GM23338 (cell line): ENCODE results near the gene RALGPS1.

Experiments used
- CREB1 ChIP-seq: fragments of 250-450 bp; sonication (Bioruptor Pico); IDR thresholded peaks from 2 replicates; pipeline ENCODE4 v1.5.0; 2020; ENCODE audit warnings: low read depth, mild to moderate bottlenecking, moderate library complexity
- EZH2 ChIP-seq: fragments of 200-600 bp; sonication (generic); IDR thresholded peaks from one replicate; pipeline ENCODE4 v1.8.0; 2017; ENCODE audit warnings: antibody characterized with exemption, mild to moderate bottlenecking, low read depth; ENCODE audit not compliant: unreplicated experiment
- EZH2phosphoT487 ChIP-seq: fragments of 200-600 bp; sonication (generic); IDR thresholded peaks from one replicate; pipeline ENCODE4 v1.8.1; 2018; ENCODE audit warnings: antibody characterized with exemption; ENCODE audit not compliant: unreplicated experiment
- JUNB ChIP-seq: IDR thresholded peaks from one replicate; pipeline ENCODE4 v1.6.1; 2016; ENCODE audit warnings: antibody characterized with exemption; ENCODE audit not compliant: unreplicated experiment
- NANOG ChIP-seq: IDR thresholded peaks from 2 replicates; pipeline ENCODE4 v1.6.1; 2016; ENCODE audit warnings: antibody characterized with exemption, borderline replicate concordance
- POLR2AphosphoS5 ChIP-seq: IDR thresholded peaks from 2 replicates; pipeline ENCODE4 v1.6.1; 2016; ENCODE audit warnings: antibody characterized with exemption, low read depth
- STAT1 ChIP-seq: IDR thresholded peaks from one replicate; pipeline ENCODE4 v1.6.1; 2016; ENCODE audit warnings: antibody characterized with exemption; ENCODE audit not compliant: unreplicated experiment
- TF ChIP-seq, protein P1 (sequence below): IDR thresholded peaks from one replicate; pipeline ENCODE4 v1.6.1; 2018; ENCODE audit warnings: antibody characterized with exemption; ENCODE audit not compliant: unreplicated experiment
- TF ChIP-seq, protein P2 (sequence below), 2 experiments: fragments of 200-600 bp in 1 of 2; sonication (generic) in 1 of 2; conservative IDR thresholded peaks; 2 replicates each; pipeline versions ENCODE4 v1.5.1 to v1.6.1; 2016 to 2017; ENCODE audit warnings: antibody characterized with exemption in 2 of 2, low read depth in 2 of 2, mild to moderate bottlenecking in 2 of 2, moderate library complexity in 1 of 2
- TF ChIP-seq, protein P3 (sequence below): fragments of 250-450 bp; sonication (Bioruptor Pico); IDR thresholded peaks from 2 replicates; pipeline ENCODE4 v1.5.0; 2020; ENCODE audit warnings: mild to moderate bottlenecking, moderate library complexity

DNA sequence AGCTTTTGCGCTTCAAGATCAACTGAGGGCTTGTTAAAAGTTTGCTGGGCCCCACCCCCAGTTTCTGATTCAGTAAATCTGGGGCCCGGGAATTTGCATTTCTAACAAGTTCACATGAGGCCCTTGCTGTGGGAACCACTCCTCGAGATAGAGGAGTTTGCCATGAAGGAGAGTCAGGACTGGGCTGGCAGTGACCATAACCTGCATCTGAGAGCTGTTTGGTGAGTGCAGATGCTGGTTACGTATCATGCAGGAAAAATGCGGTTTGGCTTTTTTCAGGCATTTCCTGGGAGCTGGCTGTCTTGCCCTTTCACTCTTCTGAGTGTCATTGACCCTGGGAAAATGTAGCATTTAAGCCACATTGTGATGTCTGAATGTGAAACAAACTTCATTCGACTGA, 217.3 kb downstream of the RALGPS1 start:
- TF ChIP-seq, protein P1, sequence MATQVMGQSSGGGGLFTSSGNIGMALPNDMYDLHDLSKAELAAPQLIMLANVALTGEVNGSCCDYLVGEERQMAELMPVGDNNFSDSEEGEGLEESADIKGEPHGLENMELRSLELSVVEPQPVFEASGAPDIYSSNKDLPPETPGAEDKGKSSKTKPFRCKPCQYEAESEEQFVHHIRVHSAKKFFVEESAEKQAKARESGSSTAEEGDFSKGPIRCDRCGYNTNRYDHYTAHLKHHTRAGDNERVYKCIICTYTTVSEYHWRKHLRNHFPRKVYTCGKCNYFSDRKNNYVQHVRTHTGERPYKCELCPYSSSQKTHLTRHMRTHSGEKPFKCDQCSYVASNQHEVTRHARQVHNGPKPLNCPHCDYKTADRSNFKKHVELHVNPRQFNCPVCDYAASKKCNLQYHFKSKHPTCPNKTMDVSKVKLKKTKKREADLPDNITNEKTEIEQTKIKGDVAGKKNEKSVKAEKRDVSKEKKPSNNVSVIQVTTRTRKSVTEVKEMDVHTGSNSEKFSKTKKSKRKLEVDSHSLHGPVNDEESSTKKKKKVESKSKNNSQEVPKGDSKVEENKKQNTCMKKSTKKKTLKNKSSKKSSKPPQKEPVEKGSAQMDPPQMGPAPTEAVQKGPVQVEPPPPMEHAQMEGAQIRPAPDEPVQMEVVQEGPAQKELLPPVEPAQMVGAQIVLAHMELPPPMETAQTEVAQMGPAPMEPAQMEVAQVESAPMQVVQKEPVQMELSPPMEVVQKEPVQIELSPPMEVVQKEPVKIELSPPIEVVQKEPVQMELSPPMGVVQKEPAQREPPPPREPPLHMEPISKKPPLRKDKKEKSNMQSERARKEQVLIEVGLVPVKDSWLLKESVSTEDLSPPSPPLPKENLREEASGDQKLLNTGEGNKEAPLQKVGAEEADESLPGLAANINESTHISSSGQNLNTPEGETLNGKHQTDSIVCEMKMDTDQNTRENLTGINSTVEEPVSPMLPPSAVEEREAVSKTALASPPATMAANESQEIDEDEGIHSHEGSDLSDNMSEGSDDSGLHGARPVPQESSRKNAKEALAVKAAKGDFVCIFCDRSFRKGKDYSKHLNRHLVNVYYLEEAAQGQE = no peak
- no peak for TF ChIP-seq NANOG
- TF ChIP-seq, protein P2, sequence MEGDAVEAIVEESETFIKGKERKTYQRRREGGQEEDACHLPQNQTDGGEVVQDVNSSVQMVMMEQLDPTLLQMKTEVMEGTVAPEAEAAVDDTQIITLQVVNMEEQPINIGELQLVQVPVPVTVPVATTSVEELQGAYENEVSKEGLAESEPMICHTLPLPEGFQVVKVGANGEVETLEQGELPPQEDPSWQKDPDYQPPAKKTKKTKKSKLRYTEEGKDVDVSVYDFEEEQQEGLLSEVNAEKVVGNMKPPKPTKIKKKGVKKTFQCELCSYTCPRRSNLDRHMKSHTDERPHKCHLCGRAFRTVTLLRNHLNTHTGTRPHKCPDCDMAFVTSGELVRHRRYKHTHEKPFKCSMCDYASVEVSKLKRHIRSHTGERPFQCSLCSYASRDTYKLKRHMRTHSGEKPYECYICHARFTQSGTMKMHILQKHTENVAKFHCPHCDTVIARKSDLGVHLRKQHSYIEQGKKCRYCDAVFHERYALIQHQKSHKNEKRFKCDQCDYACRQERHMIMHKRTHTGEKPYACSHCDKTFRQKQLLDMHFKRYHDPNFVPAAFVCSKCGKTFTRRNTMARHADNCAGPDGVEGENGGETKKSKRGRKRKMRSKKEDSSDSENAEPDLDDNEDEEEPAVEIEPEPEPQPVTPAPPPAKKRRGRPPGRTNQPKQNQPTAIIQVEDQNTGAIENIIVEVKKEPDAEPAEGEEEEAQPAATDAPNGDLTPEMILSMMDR (conservative IDR thresholded peaks at IDR 0.05; ENCODE audit: low read depth in 2 of 2) = no peak
- no peak for TF ChIP-seq EZH2phosphoT487
- TF ChIP-seq EZH2 = no peak
- no peak for TF ChIP-seq CREB1 (CRISPR knock-in tag)
- no peak for TF ChIP-seq POLR2AphosphoS5
- no peak for TF ChIP-seq JUNB
- no peak for TF ChIP-seq STAT1
- TF ChIP-seq, protein P3, sequence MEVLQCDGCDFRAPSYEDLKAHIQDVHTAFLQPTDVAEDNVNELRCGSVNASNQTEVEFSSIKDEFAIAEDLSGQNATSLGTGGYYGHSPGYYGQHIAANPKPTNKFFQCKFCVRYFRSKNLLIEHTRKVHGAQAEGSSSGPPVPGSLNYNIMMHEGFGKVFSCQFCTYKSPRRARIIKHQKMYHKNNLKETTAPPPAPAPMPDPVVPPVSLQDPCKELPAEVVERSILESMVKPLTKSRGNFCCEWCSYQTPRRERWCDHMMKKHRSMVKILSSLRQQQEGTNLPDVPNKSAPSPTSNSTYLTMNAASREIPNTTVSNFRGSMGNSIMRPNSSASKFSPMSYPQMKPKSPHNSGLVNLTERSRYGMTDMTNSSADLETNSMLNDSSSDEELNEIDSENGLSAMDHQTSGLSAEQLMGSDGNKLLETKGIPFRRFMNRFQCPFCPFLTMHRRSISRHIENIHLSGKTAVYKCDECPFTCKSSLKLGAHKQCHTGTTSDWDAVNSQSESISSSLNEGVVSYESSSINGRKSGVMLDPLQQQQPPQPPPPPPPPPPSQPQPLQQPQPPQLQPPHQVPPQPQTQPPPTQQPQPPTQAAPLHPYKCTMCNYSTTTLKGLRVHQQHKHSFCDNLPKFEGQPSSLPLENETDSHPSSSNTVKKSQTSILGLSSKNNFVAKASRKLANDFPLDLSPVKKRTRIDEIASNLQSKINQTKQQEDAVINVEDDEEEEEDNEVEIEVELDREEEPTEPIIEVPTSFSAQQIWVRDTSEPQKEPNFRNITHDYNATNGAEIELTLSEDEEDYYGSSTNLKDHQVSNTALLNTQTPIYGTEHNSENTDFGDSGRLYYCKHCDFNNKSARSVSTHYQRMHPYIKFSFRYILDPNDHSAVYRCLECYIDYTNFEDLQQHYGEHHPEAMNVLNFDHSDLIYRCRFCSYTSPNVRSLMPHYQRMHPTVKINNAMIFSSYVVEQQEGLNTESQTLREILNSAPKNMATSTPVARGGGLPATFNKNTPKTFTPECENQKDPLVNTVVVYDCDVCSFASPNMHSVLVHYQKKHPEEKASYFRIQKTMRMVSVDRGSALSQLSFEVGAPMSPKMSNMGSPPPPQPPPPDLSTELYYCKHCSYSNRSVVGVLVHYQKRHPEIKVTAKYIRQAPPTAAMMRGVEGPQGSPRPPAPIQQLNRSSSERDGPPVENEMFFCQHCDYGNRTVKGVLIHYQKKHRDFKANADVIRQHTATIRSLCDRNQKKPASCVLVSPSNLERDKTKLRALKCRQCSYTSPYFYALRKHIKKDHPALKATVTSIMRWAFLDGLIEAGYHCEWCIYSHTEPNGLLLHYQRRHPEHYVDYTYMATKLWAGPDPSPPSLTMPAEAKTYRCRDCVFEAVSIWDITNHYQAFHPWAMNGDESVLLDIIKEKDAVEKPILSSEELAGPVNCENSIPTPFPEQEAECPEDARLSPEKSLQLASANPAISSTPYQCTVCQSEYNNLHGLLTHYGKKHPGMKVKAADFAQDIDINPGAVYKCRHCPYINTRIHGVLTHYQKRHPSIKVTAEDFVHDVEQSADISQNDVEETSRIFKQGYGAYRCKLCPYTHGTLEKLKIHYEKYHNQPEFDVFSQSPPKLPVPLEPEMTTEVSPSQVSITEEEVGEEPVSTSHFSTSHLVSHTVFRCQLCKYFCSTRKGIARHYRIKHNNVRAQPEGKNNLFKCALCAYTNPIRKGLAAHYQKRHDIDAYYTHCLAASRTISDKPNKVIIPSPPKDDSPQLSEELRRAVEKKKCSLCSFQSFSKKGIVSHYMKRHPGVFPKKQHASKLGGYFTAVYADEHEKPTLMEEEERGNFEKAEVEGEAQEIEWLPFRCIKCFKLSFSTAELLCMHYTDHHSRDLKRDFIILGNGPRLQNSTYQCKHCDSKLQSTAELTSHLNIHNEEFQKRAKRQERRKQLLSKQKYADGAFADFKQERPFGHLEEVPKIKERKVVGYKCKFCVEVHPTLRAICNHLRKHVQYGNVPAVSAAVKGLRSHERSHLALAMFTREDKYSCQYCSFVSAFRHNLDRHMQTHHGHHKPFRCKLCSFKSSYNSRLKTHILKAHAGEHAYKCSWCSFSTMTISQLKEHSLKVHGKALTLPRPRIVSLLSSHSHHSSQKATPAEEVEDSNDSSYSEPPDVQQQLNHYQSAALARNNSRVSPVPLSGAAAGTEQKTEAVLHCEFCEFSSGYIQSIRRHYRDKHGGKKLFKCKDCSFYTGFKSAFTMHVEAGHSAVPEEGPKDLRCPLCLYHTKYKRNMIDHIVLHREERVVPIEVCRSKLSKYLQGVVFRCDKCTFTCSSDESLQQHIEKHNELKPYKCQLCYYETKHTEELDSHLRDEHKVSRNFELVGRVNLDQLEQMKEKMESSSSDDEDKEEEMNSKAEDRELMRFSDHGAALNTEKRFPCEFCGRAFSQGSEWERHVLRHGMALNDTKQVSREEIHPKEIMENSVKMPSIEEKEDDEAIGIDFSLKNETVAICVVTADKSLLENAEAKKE (CRISPR knock-in tag) = no peak
